Measurements from ENCODE around the gene THSD4. TPM values are rescaled to one million over a fixed set of nuclear protein-coding genes. Genes with fewer than 3 reads are reported as not detected.
A peak's percentile ranks its signal among the peaks of the same experiment; 100 is the strongest.

Gene THSD4
- total RNA-seq (58.0 and 95.5 TPM in 2 replicates), polyA plus RNA-seq (36.6 and 43.1 TPM in 2 replicates), polyA minus RNA-seq (ENCODE audit: low replicate concordance) (88.2 and 129 TPM in 2 replicates)
- 47.2 and 71.9 TPM in 2 replicates for polyA plus RNA-seq (2012)

DNA sequence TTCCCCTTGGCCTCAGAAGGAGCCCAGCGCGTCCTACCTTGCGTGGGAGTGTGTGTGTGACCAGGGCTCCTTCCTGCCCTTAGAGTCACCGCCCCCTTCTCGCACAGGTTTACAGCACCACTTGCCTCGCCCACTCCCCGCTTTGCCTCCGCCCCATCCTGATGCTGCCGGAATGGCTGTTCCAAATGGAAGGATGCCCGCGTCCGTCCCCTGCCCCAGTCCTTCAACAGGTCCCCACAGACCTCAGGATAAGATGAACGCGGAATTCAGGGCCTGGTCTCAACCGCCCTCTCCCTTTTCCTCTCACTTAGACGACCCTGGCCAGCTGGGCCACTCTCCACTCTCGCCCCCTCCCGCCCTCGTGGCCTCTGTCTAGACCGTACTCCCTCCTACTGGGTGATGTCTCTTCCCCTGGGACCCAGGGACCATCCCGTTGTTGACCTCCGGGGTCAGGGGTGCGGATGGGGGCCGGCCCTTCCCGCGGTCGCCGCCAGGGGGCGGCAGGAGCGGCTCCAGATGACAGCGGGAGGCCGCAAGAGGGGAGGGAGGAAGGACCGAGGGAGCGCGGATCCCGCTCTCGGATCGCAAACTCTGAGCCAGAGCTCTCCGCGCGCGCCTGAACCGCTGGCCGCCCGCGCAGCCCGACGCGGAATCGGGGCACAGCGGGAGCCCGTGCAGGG is at the start of gene THSD4:
Gene THSD4 (plus strand): TSS at position 585 of the 680 bp plus-strand sequence.
- H3K9ac ChIP-seq (ENCODE audit: insufficient read depth, low read length), result peak within 1 kb of the TSS; percentile 81
- peaks cover 37% of the 10 kb centered on the region for H3K79me2 ChIP-seq (ENCODE audit: control insufficient read depth, insufficient read depth, low read length)
- H4K20me1 ChIP-seq (ENCODE audit: control insufficient read depth, extremely low read depth, insufficient read depth, low read length), result no peaks in the 10 kb centered on the region
- peak within 1 kb of the TSS; percentile 67 to 88 (median 79) for H3K4me3 ChIP-seq (replicated peaks in 1 of 4; ENCODE audit: control extremely low read depth in 1 of 4, insufficient read depth in 1 of 4, low read depth in 3 of 4, low read length in 4 of 4)
- TF ChIP-seq, protein P1, sequence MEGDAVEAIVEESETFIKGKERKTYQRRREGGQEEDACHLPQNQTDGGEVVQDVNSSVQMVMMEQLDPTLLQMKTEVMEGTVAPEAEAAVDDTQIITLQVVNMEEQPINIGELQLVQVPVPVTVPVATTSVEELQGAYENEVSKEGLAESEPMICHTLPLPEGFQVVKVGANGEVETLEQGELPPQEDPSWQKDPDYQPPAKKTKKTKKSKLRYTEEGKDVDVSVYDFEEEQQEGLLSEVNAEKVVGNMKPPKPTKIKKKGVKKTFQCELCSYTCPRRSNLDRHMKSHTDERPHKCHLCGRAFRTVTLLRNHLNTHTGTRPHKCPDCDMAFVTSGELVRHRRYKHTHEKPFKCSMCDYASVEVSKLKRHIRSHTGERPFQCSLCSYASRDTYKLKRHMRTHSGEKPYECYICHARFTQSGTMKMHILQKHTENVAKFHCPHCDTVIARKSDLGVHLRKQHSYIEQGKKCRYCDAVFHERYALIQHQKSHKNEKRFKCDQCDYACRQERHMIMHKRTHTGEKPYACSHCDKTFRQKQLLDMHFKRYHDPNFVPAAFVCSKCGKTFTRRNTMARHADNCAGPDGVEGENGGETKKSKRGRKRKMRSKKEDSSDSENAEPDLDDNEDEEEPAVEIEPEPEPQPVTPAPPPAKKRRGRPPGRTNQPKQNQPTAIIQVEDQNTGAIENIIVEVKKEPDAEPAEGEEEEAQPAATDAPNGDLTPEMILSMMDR (conservative IDR thresholded peaks at IDR 0.05 in 1 of 2, IDR thresholded peaks at IDR 0.05 in 1 of 2; ENCODE audit: low read depth in 1 of 2, low read length in 2 of 2), result peak; percentile 86 to 97
- no peak for TF ChIP-seq EZH2 (IDR thresholded peaks at IDR 0.05; ENCODE audit: low read length, missing control alignments)
- no peaks in the 10 kb centered on the region for H3K27me3 ChIP-seq (ENCODE audit: control insufficient read depth, insufficient read depth, low read length)
- H3K4me1 ChIP-seq (ENCODE audit: control insufficient read depth, extremely low read depth, insufficient read depth, low read length), result no peaks in the 10 kb centered on the region
- no peak within 1 kb of the TSS for H2AFZ ChIP-seq (ENCODE audit: low read length)
- no peaks in the 10 kb centered on the region for H3K9me3 ChIP-seq (ENCODE audit: control insufficient read depth, insufficient read depth, low read depth, low read length)
- peak within 1 kb of the TSS; percentile 83 for H3K4me2 ChIP-seq (ENCODE audit: extremely low read depth, insufficient read depth, low read length)
- DNase-seq (ENCODE audit: low read depth in 2 of 2), result peak; percentile 69 to 73
- peaks cover 2% of the 10 kb centered on the region for H3K36me3 ChIP-seq (ENCODE audit: control insufficient read depth, insufficient read depth, low read length)
- peak within 1 kb of the TSS; percentile 86 for H3K27ac ChIP-seq (ENCODE audit: insufficient read depth, low read length)

DNA sequence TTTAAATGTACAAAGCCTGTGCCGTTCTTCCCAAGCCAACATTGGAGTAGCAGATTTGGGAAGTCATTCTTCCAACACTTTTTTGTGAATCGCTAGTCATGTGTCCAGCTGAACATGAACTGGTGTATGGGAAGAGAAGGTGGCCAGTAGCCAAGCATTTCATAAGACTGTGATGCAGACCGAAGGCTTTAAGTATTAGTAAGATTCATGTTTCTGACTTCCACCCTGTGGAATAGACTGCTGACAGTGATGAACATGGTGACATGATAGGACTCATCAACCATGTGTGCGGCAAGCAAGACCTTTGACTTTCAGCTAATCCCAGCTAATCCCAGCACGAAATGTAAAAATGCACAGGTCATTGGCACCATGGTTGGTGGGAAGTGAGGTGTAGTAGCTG is 48.3 kb upstream of the THSD4 start:
- peak overlapping the region; percentile 83 for H3K27ac ChIP-seq (ENCODE audit: insufficient read depth, low read length)
- no peak overlapping the region for H2AFZ ChIP-seq (ENCODE audit: low read length)
- H3K4me3 ChIP-seq (replicated peaks in 1 of 4; ENCODE audit: control extremely low read depth in 1 of 4, insufficient read depth in 1 of 4, low read depth in 3 of 4, low read length in 4 of 4), result no peak overlapping the region
- H3K9ac ChIP-seq (ENCODE audit: insufficient read depth, low read length), result no peak overlapping the region
- H3K36me3 ChIP-seq (ENCODE audit: control insufficient read depth, insufficient read depth, low read length), result no peaks in the 10 kb centered on the region
- peak; percentile 68 to 96 for DNase-seq (ENCODE audit: low read depth in 2 of 2)
- H4K20me1 ChIP-seq (ENCODE audit: control insufficient read depth, extremely low read depth, insufficient read depth, low read length), result no peaks in the 10 kb centered on the region
- TF ChIP-seq, protein P1 (conservative IDR thresholded peaks at IDR 0.05 in 1 of 2, IDR thresholded peaks at IDR 0.05 in 1 of 2; ENCODE audit: low read depth in 1 of 2, low read length in 2 of 2), result no peak
- no peak for TF ChIP-seq EZH2 (IDR thresholded peaks at IDR 0.05; ENCODE audit: low read length, missing control alignments)
- H3K9me3 ChIP-seq (ENCODE audit: control insufficient read depth, insufficient read depth, low read depth, low read length), result no peaks in the 10 kb centered on the region
- H3K4me1 ChIP-seq (ENCODE audit: control insufficient read depth, extremely low read depth, insufficient read depth, low read length), result peaks cover 6% of the 10 kb centered on the region
- H3K79me2 ChIP-seq (ENCODE audit: control insufficient read depth, insufficient read depth, low read length), result no peaks in the 10 kb centered on the region
- no peak overlapping the region for H3K4me2 ChIP-seq (ENCODE audit: extremely low read depth, insufficient read depth, low read length)
- H3K27me3 ChIP-seq (ENCODE audit: control insufficient read depth, insufficient read depth, low read length), result no peaks in the 10 kb centered on the region

DNA sequence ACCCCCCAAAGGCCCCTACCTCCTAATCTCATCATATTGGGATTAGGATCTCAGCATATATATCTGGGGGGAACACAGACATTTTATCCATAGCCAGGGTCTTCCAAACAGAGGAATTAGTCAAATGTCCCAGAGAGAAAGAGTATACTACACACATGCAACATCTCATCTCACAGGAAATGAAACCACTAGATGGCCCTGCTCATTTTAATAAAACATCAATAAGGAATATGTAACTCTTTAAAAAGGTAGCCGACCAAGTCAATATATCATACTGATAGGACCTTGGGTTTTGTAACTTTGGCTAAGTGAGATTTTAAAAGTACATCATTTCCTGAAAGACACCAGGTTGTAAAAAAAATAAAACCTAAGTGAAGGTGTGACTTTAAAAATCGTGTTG is 45.6 kb upstream of the THSD4 start:
- Histone ChIP-seq H4K20me1 (ENCODE audit: control insufficient read depth, extremely low read depth, insufficient read depth, low read length) (no peaks in the 10 kb centered on the region), H3K27ac (ENCODE audit: insufficient read depth, low read length) (no peak overlapping the region), H3K9ac (ENCODE audit: insufficient read depth, low read length) (no peak overlapping the region), H3K9me3 (ENCODE audit: control insufficient read depth, insufficient read depth, low read depth, low read length) (no peaks in the 10 kb centered on the region), H3K79me2 (ENCODE audit: control insufficient read depth, insufficient read depth, low read length) (no peaks in the 10 kb centered on the region), H2AFZ (ENCODE audit: low read length) (no peak overlapping the region), H3K36me3 (ENCODE audit: control insufficient read depth, insufficient read depth, low read length) (no peaks in the 10 kb centered on the region), H3K27me3 (ENCODE audit: control insufficient read depth, insufficient read depth, low read length) (no peaks in the 10 kb centered on the region), H3K4me2 (ENCODE audit: extremely low read depth, insufficient read depth, low read length) (no peak overlapping the region), H3K4me1 (ENCODE audit: control insufficient read depth, extremely low read depth, insufficient read depth, low read length) (peaks cover 6% of the 10 kb centered on the region), H3K4me3 (replicated peaks in 1 of 4; ENCODE audit: control extremely low read depth in 1 of 4, insufficient read depth in 1 of 4, low read depth in 3 of 4, low read length in 4 of 4) (no peak overlapping the region)
- TF ChIP-seq, protein P1 (conservative IDR thresholded peaks at IDR 0.05 in 1 of 2, IDR thresholded peaks at IDR 0.05 in 1 of 2; ENCODE audit: low read depth in 1 of 2, low read length in 2 of 2), result no peak
- TF ChIP-seq EZH2 (IDR thresholded peaks at IDR 0.05; ENCODE audit: low read length, missing control alignments), result no peak
- DNase-seq (ENCODE audit: low read depth in 2 of 2), result no peak

All from fibroblast of lung (primary cell).